ENCODE data around the gene TAOK2. TPM values are rescaled to one million over a fixed set of nuclear protein-coding genes. Genes with fewer than 3 reads are reported as not detected.

Gene TAOK2
- total RNA-seq, 1 donor from 2014 or later = 178 TPM

GRCh38 chr16:29984764-29985147 is 11.1 kb downstream of the TAOK2 start:
- no peak overlapping the region for H3K4me3 Mint-ChIP-seq (ENCODE audit: unreplicated experiment)
- no peak for TF ChIP-seq CTCF (IDR thresholded peaks at IDR 0.05; ENCODE audit: unreplicated experiment)

DNA sequence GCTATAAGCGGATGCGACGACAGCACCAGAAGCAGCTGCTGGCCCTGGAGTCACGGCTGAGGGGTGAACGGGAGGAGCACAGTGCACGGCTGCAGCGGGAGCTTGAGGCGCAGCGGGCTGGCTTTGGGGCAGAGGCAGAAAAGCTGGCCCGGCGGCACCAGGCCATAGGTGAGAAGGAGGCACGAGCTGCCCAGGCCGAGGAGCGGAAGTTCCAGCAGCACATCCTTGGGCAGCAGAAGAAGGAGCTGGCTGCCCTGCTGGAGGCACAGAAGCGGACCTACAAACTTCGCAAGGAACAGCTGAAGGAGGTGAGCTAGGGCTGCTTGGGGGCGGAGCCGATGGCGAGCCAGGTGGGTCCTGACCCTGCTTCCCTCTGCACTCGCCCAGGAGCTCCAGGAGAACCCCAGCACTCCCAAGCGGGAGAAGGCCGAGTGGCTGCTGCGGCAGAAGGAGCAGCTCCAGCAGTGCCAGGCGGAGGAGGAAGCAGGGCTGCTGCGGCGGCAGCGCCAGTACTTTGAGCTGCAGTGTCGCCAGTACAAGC is 11.7 kb downstream of the TAOK2 start:
- H3K36me3 Mint-ChIP-seq (ENCODE audit: low read depth, unreplicated experiment) = peaks cover 72% of the 10 kb centered on the region
- no peak overlapping the region for H3K27ac Mint-ChIP-seq (ENCODE audit: unreplicated experiment)
- H3K4me1 Mint-ChIP-seq (ENCODE audit: unreplicated experiment) = peaks cover 52% of the 10 kb centered on the region
- H3K4me3 Mint-ChIP-seq (ENCODE audit: unreplicated experiment) = no peak overlapping the region
- TF ChIP-seq CTCF (IDR thresholded peaks at IDR 0.05; ENCODE audit: unreplicated experiment) = no peak
- no peak for DNase-seq (ENCODE audit: low spot score)
- peaks cover 26% of the 10 kb centered on the region for H3K27me3 Mint-ChIP-seq (ENCODE audit: unreplicated experiment)
- no peaks in the 10 kb centered on the region for H3K9me3 Mint-ChIP-seq (ENCODE audit: unreplicated experiment)

More at GRCh38 chr16:29984764-29985147, 11.1 kb downstream of the TAOK2 start:
- peaks cover 54% of the 10 kb centered on the region for H3K4me1 Mint-ChIP-seq (ENCODE audit: unreplicated experiment)
- H3K9me3 Mint-ChIP-seq (ENCODE audit: unreplicated experiment) = no peaks in the 10 kb centered on the region
- peak overlapping the region; percentile 78 for H3K27ac Mint-ChIP-seq (ENCODE audit: unreplicated experiment)
- H3K27me3 Mint-ChIP-seq (ENCODE audit: unreplicated experiment) = peaks cover 23% of the 10 kb centered on the region
- no peak for DNase-seq (ENCODE audit: low spot score)
- H3K36me3 Mint-ChIP-seq (ENCODE audit: low read depth, unreplicated experiment) = peaks cover 72% of the 10 kb centered on the region

DNA sequence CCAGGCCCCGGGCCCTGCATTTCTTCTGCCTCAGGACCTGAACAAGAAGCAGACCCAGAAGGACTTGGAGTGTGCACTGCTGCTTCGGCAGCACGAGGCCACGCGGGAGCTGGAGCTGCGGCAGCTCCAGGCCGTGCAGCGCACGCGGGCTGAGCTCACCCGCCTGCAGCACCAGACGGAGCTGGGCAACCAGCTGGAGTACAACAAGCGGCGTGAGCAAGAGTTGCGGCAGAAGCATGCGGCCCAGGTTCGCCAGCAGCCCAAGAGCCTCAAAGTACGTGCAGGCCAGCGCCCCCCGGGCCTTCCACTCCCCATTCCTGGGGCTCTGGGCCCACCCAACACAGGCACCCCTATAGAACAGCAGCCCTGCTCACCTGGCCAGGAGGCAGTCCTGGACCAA is 12.6 kb downstream of the TAOK2 start:
- peaks cover 50% of the 10 kb centered on the region for H3K4me1 Mint-ChIP-seq (ENCODE audit: unreplicated experiment)
- no peak for TF ChIP-seq CTCF (IDR thresholded peaks at IDR 0.05; ENCODE audit: unreplicated experiment)
- no peak for DNase-seq (ENCODE audit: low spot score)
- no peaks in the 10 kb centered on the region for H3K9me3 Mint-ChIP-seq (ENCODE audit: unreplicated experiment)
- peaks cover 29% of the 10 kb centered on the region for H3K27me3 Mint-ChIP-seq (ENCODE audit: unreplicated experiment)
- no peak overlapping the region for H3K4me3 Mint-ChIP-seq (ENCODE audit: unreplicated experiment)
- peaks cover 70% of the 10 kb centered on the region for H3K36me3 Mint-ChIP-seq (ENCODE audit: low read depth, unreplicated experiment)
- H3K27ac Mint-ChIP-seq (ENCODE audit: unreplicated experiment) = peak overlapping the region; percentile 48

- no peaks in the 10 kb centered on the region for H3K9me3 Mint-ChIP-seq (ENCODE audit: unreplicated experiment)
- TF ChIP-seq CTCF (IDR thresholded peaks at IDR 0.05; ENCODE audit: unreplicated experiment) = no peak
- peaks cover 73% of the 10 kb centered on the region for H3K36me3 Mint-ChIP-seq (ENCODE audit: low read depth, unreplicated experiment)
- peak overlapping the region; percentile 48 for H3K27ac Mint-ChIP-seq (ENCODE audit: unreplicated experiment)
- peaks cover 29% of the 10 kb centered on the region for H3K27me3 Mint-ChIP-seq (ENCODE audit: unreplicated experiment)
- H3K4me1 Mint-ChIP-seq (ENCODE audit: unreplicated experiment) = peaks cover 47% of the 10 kb centered on the region
- H3K4me3 Mint-ChIP-seq (ENCODE audit: unreplicated experiment) = no peak overlapping the region
- DNase-seq (ENCODE audit: low spot score) = no peak
Measured at GRCh38 chr16:29986931-29987330, 13.3 kb downstream of the TAOK2 start.

- H3K27me3 Mint-ChIP-seq (ENCODE audit: unreplicated experiment) = peaks cover 31% of the 10 kb centered on the region
- peak overlapping the region; percentile 5 for H3K27ac Mint-ChIP-seq (ENCODE audit: unreplicated experiment)
- H3K9me3 Mint-ChIP-seq (ENCODE audit: unreplicated experiment) = no peaks in the 10 kb centered on the region
- peak overlapping the region; percentile 39 for H3K4me3 Mint-ChIP-seq (ENCODE audit: unreplicated experiment)
- TF ChIP-seq CTCF (IDR thresholded peaks at IDR 0.05; ENCODE audit: unreplicated experiment) = no peak
- peaks cover 47% of the 10 kb centered on the region for H3K4me1 Mint-ChIP-seq (ENCODE audit: unreplicated experiment)
- peaks cover 73% of the 10 kb centered on the region for H3K36me3 Mint-ChIP-seq (ENCODE audit: low read depth, unreplicated experiment)
- DNase-seq (ENCODE audit: low spot score) = no peak
Measured at GRCh38 chr16:29987371-29988085, 13.9 kb downstream of the TAOK2 start.
